GM12801 (cell line): ENCODE measurements around the gene NKD2.

Source experiments
- CTCF ChIP-seq: IDR thresholded peaks from one replicate; pipeline ENCODE4 v1.5.1; 2011; ENCODE audit warnings: control low read depth; ENCODE audit not compliant: insufficient read length; ENCODE audit errors: extremely low read depth

NKD2 gene

GRCh38 chr5:1074226-1074625, 65.6 kb downstream of the NKD2 start:
- no peak for TF ChIP-seq CTCF

GRCh38 chr5:1074816-1075554, 66.4 kb downstream of the NKD2 start:
- no peak for TF ChIP-seq CTCF

DNA sequence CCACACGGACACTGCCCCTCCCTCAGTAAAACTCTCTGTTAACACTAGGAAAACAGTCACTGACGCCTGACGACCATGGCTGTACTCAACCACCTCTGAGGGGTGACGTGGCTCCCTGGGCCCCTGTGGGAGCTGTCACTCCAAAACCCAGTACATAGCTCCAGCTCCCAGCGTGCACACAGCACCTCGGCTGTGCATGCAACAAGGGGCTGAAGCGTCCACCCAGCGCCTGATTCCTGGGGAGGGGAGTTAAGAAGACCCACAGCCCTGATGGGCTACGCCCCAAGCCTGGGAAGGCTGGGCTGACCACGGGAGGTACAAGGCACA, 66.9 kb downstream of the NKD2 start:
- no peak for TF ChIP-seq CTCF

- no peak for TF ChIP-seq CTCF
Measured at GRCh38 chr5:1075931-1076330, 67.3 kb downstream of the NKD2 start.

DNA sequence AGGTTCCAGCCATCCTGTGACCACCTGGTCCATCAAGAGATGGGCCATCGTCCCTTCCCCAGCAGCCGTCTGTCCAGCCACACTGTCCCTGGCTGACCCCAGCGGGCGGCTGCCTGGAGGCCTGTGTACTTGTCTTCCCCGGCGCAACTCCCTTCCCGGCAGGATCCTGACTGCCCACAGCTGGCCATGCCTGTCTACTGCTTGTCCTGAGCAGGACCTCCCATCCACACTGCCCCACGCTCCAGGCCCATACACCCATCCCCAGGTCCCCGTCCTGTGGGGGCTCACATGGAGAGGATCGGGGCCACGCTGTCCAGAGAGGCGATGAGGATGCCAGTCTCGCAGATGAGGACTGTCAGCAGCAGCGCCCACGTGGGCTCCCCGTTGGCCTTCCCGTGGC, 67.8 kb downstream of the NKD2 start:
- TF ChIP-seq CTCF: no peak

DNA sequence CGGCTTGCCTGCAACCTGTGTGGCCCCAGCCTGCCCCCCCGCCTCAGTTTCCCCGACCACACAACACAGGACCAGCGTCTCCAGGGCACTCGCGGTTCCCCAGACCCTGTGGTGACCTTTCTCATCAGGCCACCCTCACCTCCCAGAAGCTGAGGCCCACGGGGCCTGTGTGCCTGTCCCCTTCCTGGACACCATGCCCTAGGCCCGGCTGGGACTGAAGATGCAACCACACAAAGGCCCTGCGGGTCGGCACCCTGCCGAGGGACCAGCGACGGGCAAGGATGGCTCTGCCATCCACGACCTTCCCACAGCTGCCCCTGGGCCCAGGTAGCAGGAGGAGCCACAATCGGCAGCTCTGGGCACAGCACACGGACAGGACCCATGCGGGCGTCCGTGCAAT, 68.4 kb downstream of the NKD2 start:
- no peak for TF ChIP-seq CTCF

GRCh38 chr5:1077491-1078020, 69.0 kb downstream of the NKD2 start:
- no peak for TF ChIP-seq CTCF
